ENCODE data around the gene MYO10. TPM values are rescaled to one million over a fixed set of nuclear protein-coding genes. Genes with fewer than 3 reads are reported as not detected.

The MYO10 gene
- total RNA-seq, 1 donor from 2014 or later = 1.0 TPM

GRCh38 chr5:16803831-16804230, 132.3 kb downstream of the MYO10 start:
- no peak overlapping the region for H3K4me3 Mint-ChIP-seq (ENCODE audit: low read depth)
- intact Hi-C loops (cut with micrococcal nuclease) = no loop called here
- H3K4me1 Mint-ChIP-seq (ENCODE audit: low read depth) = no peaks in the 10 kb centered on the region
- H3K27me3 Mint-ChIP-seq (ENCODE audit: low read depth) = no peaks in the 10 kb centered on the region
- H3K27ac Mint-ChIP-seq = no peak overlapping the region
- no peak for DNase-seq (ENCODE audit: low spot score)
- H3K9me3 Mint-ChIP-seq = no peaks in the 10 kb centered on the region
- H3K36me3 Mint-ChIP-seq (ENCODE audit: low read depth) = no peaks in the 10 kb centered on the region

GRCh38 chr5:16800477-16800876, 135.6 kb downstream of the MYO10 start:
- H3K4me3 Mint-ChIP-seq (ENCODE audit: low read depth) = no peak overlapping the region
- no peaks in the 10 kb centered on the region for H3K36me3 Mint-ChIP-seq (ENCODE audit: low read depth)
- H3K9me3 Mint-ChIP-seq = no peaks in the 10 kb centered on the region
- no peak for DNase-seq (ENCODE audit: low spot score)
- H3K27ac Mint-ChIP-seq = no peak overlapping the region
- no peaks in the 10 kb centered on the region for H3K4me1 Mint-ChIP-seq (ENCODE audit: low read depth)
- intact Hi-C loops (cut with micrococcal nuclease) = no loop called here
- no peaks in the 10 kb centered on the region for H3K27me3 Mint-ChIP-seq (ENCODE audit: low read depth)

- intact Hi-C loops (cut with micrococcal nuclease) = no loop called here
- H3K27me3 Mint-ChIP-seq (ENCODE audit: low read depth) = no peaks in the 10 kb centered on the region
- no peaks in the 10 kb centered on the region for H3K36me3 Mint-ChIP-seq (ENCODE audit: low read depth)
- H3K4me1 Mint-ChIP-seq (ENCODE audit: low read depth) = no peaks in the 10 kb centered on the region
- H3K4me3 Mint-ChIP-seq (ENCODE audit: low read depth) = no peak overlapping the region
- no peaks in the 10 kb centered on the region for H3K9me3 Mint-ChIP-seq
- no peak for DNase-seq (ENCODE audit: low spot score)
- no peak overlapping the region for H3K27ac Mint-ChIP-seq
Measured at GRCh38 chr5:16799796-16800195, 136.3 kb downstream of the MYO10 start.

- Mint-ChIP-seq H3K4me3 (ENCODE audit: low read depth) (no peak overlapping the region), H3K27ac (no peak overlapping the region), H3K36me3 (ENCODE audit: low read depth) (no peaks in the 10 kb centered on the region), H3K9me3 (no peaks in the 10 kb centered on the region), H3K27me3 (ENCODE audit: low read depth) (no peaks in the 10 kb centered on the region), H3K4me1 (ENCODE audit: low read depth) (no peaks in the 10 kb centered on the region)
- intact Hi-C loops (cut with micrococcal nuclease) = no loop called here
- no peak for DNase-seq (ENCODE audit: low spot score)
Measured at GRCh38 chr5:16797951-16798350, 138.1 kb downstream of the MYO10 start.

- Mint-ChIP-seq H3K9me3 (no peaks in the 10 kb centered on the region), H3K4me1 (ENCODE audit: low read depth) (peaks cover 3% of the 10 kb centered on the region), H3K27me3 (ENCODE audit: low read depth) (peaks cover 1% of the 10 kb centered on the region), H3K4me3 (ENCODE audit: low read depth) (no peak overlapping the region), H3K27ac (no peak overlapping the region), H3K36me3 (ENCODE audit: low read depth) (no peaks in the 10 kb centered on the region)
- DNase-seq (ENCODE audit: low spot score) = no peak
- intact Hi-C loops (cut with micrococcal nuclease) = no loop called here
Measured at GRCh38 chr5:16794269-16794913, 141.7 kb downstream of the MYO10 start.

GRCh38 chr5:16792598-16793275, 143.4 kb downstream of the MYO10 start:
- peaks cover 3% of the 10 kb centered on the region for H3K4me1 Mint-ChIP-seq (ENCODE audit: low read depth)
- no peak overlapping the region for H3K4me3 Mint-ChIP-seq (ENCODE audit: low read depth)
- no peaks in the 10 kb centered on the region for H3K36me3 Mint-ChIP-seq (ENCODE audit: low read depth)
- H3K27me3 Mint-ChIP-seq (ENCODE audit: low read depth) = peaks cover 5% of the 10 kb centered on the region
- no peaks in the 10 kb centered on the region for H3K9me3 Mint-ChIP-seq
- intact Hi-C loops (cut with micrococcal nuclease) = no loop called here
- DNase-seq (ENCODE audit: low spot score) = no peak
- no peak overlapping the region for H3K27ac Mint-ChIP-seq

- Mint-ChIP-seq H3K27me3 (ENCODE audit: low read depth) (peaks cover 5% of the 10 kb centered on the region), H3K27ac (no peak overlapping the region), H3K36me3 (ENCODE audit: low read depth) (no peaks in the 10 kb centered on the region), H3K9me3 (no peaks in the 10 kb centered on the region), H3K4me1 (ENCODE audit: low read depth) (peaks cover 3% of the 10 kb centered on the region), H3K4me3 (ENCODE audit: low read depth) (no peak overlapping the region)
- no peak for DNase-seq (ENCODE audit: low spot score)
- intact Hi-C loops (cut with micrococcal nuclease) = loop anchor here (1.0 kb wide), 2 partner anchors 340 to 398 kb away; no protein-coding TSS in a partner anchor
Measured at GRCh38 chr5:16791904-16792597, 144.0 kb downstream of the MYO10 start.

GRCh38 chr5:16791036-16791705, 144.9 kb downstream of the MYO10 start:
- Mint-ChIP-seq H3K4me1 (ENCODE audit: low read depth) (peaks cover 3% of the 10 kb centered on the region), H3K4me3 (ENCODE audit: low read depth) (no peak overlapping the region), H3K36me3 (ENCODE audit: low read depth) (no peaks in the 10 kb centered on the region), H3K27me3 (ENCODE audit: low read depth) (peaks cover 5% of the 10 kb centered on the region), H3K9me3 (no peaks in the 10 kb centered on the region), H3K27ac (no peak overlapping the region)
- intact Hi-C loops (cut with micrococcal nuclease) = loop anchor here (1.0 kb wide), 2 partner anchors 341 to 399 kb away; no protein-coding TSS in a partner anchor
- DNase-seq (ENCODE audit: low spot score) = no peak

GRCh38 chr5:16788957-16789356, 147.1 kb downstream of the MYO10 start:
- peaks cover 5% of the 10 kb centered on the region for H3K27me3 Mint-ChIP-seq (ENCODE audit: low read depth)
- H3K4me1 Mint-ChIP-seq (ENCODE audit: low read depth) = peaks cover 15% of the 10 kb centered on the region
- H3K36me3 Mint-ChIP-seq (ENCODE audit: low read depth) = no peaks in the 10 kb centered on the region
- H3K9me3 Mint-ChIP-seq = no peaks in the 10 kb centered on the region
- no peak overlapping the region for H3K4me3 Mint-ChIP-seq (ENCODE audit: low read depth)
- no peak for DNase-seq (ENCODE audit: low spot score)
- intact Hi-C loops (cut with micrococcal nuclease) = loop anchor here (5.0 to 10.0 kb wide), 2 partner anchors 148 to 334 kb away; partner anchors contain the start of gene MYO10
- no peak overlapping the region for H3K27ac Mint-ChIP-seq

GRCh38 chr5:16787278-16787677, 148.8 kb downstream of the MYO10 start:
- DNase-seq (ENCODE audit: low spot score) = no peak
- Mint-ChIP-seq H3K27me3 (ENCODE audit: low read depth) (peaks cover 5% of the 10 kb centered on the region), H3K4me1 (ENCODE audit: low read depth) (peaks cover 19% of the 10 kb centered on the region), H3K36me3 (ENCODE audit: low read depth) (no peaks in the 10 kb centered on the region), H3K9me3 (no peaks in the 10 kb centered on the region), H3K4me3 (ENCODE audit: low read depth) (no peak overlapping the region), H3K27ac (no peak overlapping the region)
- intact Hi-C loops (cut with micrococcal nuclease) = loop anchor here (5.0 to 10.0 kb wide), 2 partner anchors 150 to 332 kb away; partner anchors contain the start of gene MYO10

GRCh38 chr5:16784843-16785791, 151.0 kb downstream of the MYO10 start:
- Mint-ChIP-seq H3K27ac (no peak overlapping the region), H3K36me3 (ENCODE audit: low read depth) (no peaks in the 10 kb centered on the region), H3K9me3 (no peaks in the 10 kb centered on the region), H3K4me3 (ENCODE audit: low read depth) (no peak overlapping the region), H3K4me1 (ENCODE audit: low read depth) (peaks cover 16% of the 10 kb centered on the region), H3K27me3 (ENCODE audit: low read depth) (peaks cover 11% of the 10 kb centered on the region)
- no peak for DNase-seq (ENCODE audit: low spot score)
- intact Hi-C loops (cut with micrococcal nuclease) = loop anchor here (5.0 to 10.0 kb wide), 2 partner anchors 152 to 330 kb away; partner anchors contain the start of gene MYO10

GRCh38 chr5:16784088-16784487, 152.0 kb downstream of the MYO10 start:
- no peak overlapping the region for H3K4me3 Mint-ChIP-seq (ENCODE audit: low read depth)

More at GRCh38 chr5:16784088-16784487, 152.0 kb downstream of the MYO10 start:
- no peak overlapping the region for H3K27ac Mint-ChIP-seq
- intact Hi-C loops (cut with micrococcal nuclease) = loop anchor here (10.0 kb wide), 1 partner anchor 329 kb away; no protein-coding TSS in a partner anchor
- peaks cover 16% of the 10 kb centered on the region for H3K4me1 Mint-ChIP-seq (ENCODE audit: low read depth)
- H3K27me3 Mint-ChIP-seq (ENCODE audit: low read depth) = peaks cover 11% of the 10 kb centered on the region
- DNase-seq (ENCODE audit: low spot score) = no peak
- no peaks in the 10 kb centered on the region for H3K9me3 Mint-ChIP-seq
- H3K36me3 Mint-ChIP-seq (ENCODE audit: low read depth) = no peaks in the 10 kb centered on the region

Data from activated T-helper 2 cell treated with anti-CD3 and anti-CD28 coated beads, Interferon-gamma antibody, Interleukin-2, Interleukin-4, amounts not matched to agents 10 μg/mL and 5 μg/mL and 100 μg/mL, durations not matched to agents 14 hours and 24 hours and 36 hours (primary cell).